ENCODE results near the gene DENND1B. TPM values are rescaled to one million over a fixed set of nuclear protein-coding genes. Genes with fewer than 3 reads are reported as not detected.

DENND1B gene
- total and polyA plus RNA-seq, 2 of the 13 experiments (the other 11 are each of a cell fraction or from before 2014, with no cell fraction given) = 2.6 to 5.7 TPM

- TF ChIP-seq, protein P1, sequence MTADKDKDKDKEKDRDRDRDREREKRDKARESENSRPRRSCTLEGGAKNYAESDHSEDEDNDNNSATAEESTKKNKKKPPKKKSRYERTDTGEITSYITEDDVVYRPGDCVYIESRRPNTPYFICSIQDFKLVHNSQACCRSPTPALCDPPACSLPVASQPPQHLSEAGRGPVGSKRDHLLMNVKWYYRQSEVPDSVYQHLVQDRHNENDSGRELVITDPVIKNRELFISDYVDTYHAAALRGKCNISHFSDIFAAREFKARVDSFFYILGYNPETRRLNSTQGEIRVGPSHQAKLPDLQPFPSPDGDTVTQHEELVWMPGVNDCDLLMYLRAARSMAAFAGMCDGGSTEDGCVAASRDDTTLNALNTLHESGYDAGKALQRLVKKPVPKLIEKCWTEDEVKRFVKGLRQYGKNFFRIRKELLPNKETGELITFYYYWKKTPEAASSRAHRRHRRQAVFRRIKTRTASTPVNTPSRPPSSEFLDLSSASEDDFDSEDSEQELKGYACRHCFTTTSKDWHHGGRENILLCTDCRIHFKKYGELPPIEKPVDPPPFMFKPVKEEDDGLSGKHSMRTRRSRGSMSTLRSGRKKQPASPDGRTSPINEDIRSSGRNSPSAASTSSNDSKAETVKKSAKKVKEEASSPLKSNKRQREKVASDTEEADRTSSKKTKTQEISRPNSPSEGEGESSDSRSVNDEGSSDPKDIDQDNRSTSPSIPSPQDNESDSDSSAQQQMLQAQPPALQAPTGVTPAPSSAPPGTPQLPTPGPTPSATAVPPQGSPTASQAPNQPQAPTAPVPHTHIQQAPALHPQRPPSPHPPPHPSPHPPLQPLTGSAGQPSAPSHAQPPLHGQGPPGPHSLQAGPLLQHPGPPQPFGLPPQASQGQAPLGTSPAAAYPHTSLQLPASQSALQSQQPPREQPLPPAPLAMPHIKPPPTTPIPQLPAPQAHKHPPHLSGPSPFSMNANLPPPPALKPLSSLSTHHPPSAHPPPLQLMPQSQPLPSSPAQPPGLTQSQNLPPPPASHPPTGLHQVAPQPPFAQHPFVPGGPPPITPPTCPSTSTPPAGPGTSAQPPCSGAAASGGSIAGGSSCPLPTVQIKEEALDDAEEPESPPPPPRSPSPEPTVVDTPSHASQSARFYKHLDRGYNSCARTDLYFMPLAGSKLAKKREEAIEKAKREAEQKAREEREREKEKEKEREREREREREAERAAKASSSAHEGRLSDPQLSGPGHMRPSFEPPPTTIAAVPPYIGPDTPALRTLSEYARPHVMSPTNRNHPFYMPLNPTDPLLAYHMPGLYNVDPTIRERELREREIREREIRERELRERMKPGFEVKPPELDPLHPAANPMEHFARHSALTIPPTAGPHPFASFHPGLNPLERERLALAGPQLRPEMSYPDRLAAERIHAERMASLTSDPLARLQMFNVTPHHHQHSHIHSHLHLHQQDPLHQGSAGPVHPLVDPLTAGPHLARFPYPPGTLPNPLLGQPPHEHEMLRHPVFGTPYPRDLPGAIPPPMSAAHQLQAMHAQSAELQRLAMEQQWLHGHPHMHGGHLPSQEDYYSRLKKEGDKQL (CRISPR knock-in tag; IDR thresholded peaks at IDR 0.05; ENCODE audit: low read depth) = no peak
- TF ChIP-seq, protein P2, sequence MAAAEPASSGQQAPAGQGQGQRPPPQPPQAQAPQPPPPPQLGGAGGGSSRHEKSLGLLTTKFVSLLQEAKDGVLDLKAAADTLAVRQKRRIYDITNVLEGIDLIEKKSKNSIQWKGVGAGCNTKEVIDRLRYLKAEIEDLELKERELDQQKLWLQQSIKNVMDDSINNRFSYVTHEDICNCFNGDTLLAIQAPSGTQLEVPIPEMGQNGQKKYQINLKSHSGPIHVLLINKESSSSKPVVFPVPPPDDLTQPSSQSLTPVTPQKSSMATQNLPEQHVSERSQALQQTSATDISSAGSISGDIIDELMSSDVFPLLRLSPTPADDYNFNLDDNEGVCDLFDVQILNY (CRISPR knock-in tag; conservative IDR thresholded peaks at IDR 0.05) = no peak
- TF ChIP-seq, protein P3, sequence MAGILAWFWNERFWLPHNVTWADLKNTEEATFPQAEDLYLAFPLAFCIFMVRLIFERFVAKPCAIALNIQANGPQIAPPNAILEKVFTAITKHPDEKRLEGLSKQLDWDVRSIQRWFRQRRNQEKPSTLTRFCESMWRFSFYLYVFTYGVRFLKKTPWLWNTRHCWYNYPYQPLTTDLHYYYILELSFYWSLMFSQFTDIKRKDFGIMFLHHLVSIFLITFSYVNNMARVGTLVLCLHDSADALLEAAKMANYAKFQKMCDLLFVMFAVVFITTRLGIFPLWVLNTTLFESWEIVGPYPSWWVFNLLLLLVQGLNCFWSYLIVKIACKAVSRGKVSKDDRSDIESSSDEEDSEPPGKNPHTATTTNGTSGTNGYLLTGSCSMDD (CRISPR knock-in tag; IDR thresholded peaks at IDR 0.05) = no peak
- TF ChIP-seq, protein P4, sequence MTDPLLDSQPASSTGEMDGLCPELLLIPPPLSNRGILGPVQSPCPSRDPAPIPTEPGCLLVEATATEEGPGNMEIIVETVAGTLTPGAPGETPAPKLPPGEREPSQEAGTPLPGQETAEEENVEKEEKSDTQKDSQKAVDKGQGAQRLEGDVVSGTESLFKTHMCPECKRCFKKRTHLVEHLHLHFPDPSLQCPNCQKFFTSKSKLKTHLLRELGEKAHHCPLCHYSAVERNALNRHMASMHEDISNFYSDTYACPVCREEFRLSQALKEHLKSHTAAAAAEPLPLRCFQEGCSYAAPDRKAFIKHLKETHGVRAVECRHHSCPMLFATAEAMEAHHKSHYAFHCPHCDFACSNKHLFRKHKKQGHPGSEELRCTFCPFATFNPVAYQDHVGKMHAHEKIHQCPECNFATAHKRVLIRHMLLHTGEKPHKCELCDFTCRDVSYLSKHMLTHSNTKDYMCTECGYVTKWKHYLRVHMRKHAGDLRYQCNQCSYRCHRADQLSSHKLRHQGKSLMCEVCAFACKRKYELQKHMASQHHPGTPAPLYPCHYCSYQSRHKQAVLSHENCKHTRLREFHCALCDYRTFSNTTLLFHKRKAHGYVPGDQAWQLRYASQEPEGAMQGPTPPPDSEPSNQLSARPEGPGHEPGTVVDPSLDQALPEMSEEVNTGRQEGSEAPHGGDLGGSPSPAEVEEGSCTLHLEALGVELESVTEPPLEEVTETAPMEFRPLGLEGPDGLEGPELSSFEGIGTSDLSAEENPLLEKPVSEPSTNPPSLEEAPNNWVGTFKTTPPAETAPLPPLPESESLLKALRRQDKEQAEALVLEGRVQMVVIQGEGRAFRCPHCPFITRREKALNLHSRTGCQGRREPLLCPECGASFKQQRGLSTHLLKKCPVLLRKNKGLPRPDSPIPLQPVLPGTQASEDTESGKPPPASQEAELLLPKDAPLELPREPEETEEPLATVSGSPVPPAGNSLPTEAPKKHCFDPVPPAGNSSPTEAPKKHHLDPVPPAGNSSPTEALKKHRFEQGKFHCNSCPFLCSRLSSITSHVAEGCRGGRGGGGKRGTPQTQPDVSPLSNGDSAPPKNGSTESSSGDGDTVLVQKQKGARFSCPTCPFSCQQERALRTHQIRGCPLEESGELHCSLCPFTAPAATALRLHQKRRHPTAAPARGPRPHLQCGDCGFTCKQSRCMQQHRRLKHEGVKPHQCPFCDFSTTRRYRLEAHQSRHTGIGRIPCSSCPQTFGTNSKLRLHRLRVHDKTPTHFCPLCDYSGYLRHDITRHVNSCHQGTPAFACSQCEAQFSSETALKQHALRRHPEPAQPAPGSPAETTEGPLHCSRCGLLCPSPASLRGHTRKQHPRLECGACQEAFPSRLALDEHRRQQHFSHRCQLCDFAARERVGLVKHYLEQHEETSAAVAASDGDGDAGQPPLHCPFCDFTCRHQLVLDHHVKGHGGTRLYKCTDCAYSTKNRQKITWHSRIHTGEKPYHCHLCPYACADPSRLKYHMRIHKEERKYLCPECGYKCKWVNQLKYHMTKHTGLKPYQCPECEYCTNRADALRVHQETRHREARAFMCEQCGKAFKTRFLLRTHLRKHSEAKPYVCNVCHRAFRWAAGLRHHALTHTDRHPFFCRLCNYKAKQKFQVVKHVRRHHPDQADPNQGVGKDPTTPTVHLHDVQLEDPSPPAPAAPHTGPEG (CRISPR knock-in tag; IDR thresholded peaks at IDR 0.05) = no peak
- TF ChIP-seq ZNF337 (CRISPR knock-in tag; IDR thresholded peaks at IDR 0.05; ENCODE audit: borderline replicate concordance, low read depth) (no peak), SRSF4 (IDR thresholded peaks at IDR 0.05; ENCODE audit: low read depth, low read length, poor library complexity, severe bottlenecking) (no peak), JUNB (CRISPR knock-in tag; IDR thresholded peaks at IDR 0.05; ENCODE audit: borderline replicate concordance) (no peak)
Measured at GRCh38 chr1:197813741-197814140, 38.5 kb upstream of the DENND1B start (continued).
